HepG2 (cell line): ENCODE measurements around the gene SFT2D1. TPM values are rescaled to one million over a fixed set of nuclear protein-coding genes. Genes with fewer than 3 reads are reported as not detected.

Experiments used
- ATAC-seq: fragments of 200-7000 bp; cut with Tn5 transposase; 3 replicates; pipeline ENCODE4 v1.9.1; 2020; ENCODE audit warnings: mild to moderate bottlenecking, moderate library complexity
- BruUV-seq: library from RNA; stranded (reverse); fragments of 400-500 nt; replicated peaks from 2 replicates; lab custom pipeline; 2021; lab: Mats Ljungman, UMichigan
- CTCF ChIA-PET: fragments of 300-600 bp; formaldehyde crosslinking; extraction: SDS; loops from one replicate; lab custom pipeline; 2021; ENCODE audit warnings: low total read pairs, inconsistent platforms, low intra/inter-chr PET ratio; lab: Yijun Ruan, JAX
- POLR2A ChIA-PET: fragments of 350-600 bp; sonication (Branson Sonifier 250); formaldehyde crosslinking; loops from one replicate; lab custom pipeline; 2020; ENCODE audit warnings: antibody characterized with exemption, inconsistent platforms; lab: Yijun Ruan, JAX
- DNase-seq: peaks from one replicate; pipeline ENCODE4 v3.0.0-alpha.2; 2015; ENCODE audit warnings: low spot score
- FAIRE-seq: peaks from 3 replicates; lab custom pipeline; 2011; peaks lifted over from hg19 to GRCh38; lab: Jason Lieb, UNC
- H2AFZ ChIP-seq: one replicate; pipeline ENCODE4 v1.6.1; 2011; ENCODE audit warnings: low read length, inconsistent platforms
- H3K27ac ChIP-seq: fragments of 300-600 bp; 3 replicates; pipeline ENCODE4 v1.8.0; 2011; ENCODE audit warnings: mixed run types, mild to moderate bottlenecking, mixed read lengths, low read length, inconsistent platforms; ENCODE audit not compliant: insufficient read depth; ENCODE audit errors: extremely low read length
- H3K27me3 ChIP-seq, 2 experiments: fragments of 200-600 bp in 1 of 2; 2 replicates in 1 of 2; 3 replicates in 1 of 2; pipeline versions ENCODE4 v1.6.0 to v1.8.0; 2011; ENCODE audit warnings: low read length in 2 of 2, mild to moderate bottlenecking in 2 of 2, moderate library complexity in 2 of 2, inconsistent platforms in 1 of 2; ENCODE audit not compliant: insufficient read depth in 2 of 2, control insufficient read depth in 1 of 2
- H3K36me3 ChIP-seq, 2 experiments: fragments of 200-600 bp in 1 of 2; replicated peaks in 1 of 2; 2 replicates in 1 of 2; 3 replicates in 1 of 2; pipeline versions ENCODE4 v1.5.1 to v1.8.0; 2011; ENCODE audit warnings: low read length in 2 of 2, inconsistent platforms in 1 of 2; ENCODE audit not compliant: insufficient read depth in 2 of 2, control insufficient read depth in 1 of 2
- H3K4me1 ChIP-seq: 2 replicates; pipeline ENCODE4 v1.5.1; 2012; ENCODE audit warnings: low read length, inconsistent platforms; ENCODE audit not compliant: insufficient read depth
- H3K4me2 ChIP-seq: 2 replicates; pipeline ENCODE4 v1.6.0; 2011; ENCODE audit warnings: low read depth, low read length, inconsistent platforms
- H3K4me3 ChIP-seq, 3 experiments: fragments of 200-600 bp in 1 of 3; sonication (generic), shearing (Covaris generic) in 1 of 3; replicated peaks in 1 of 3; 2 replicates each; pipeline ENCODE4 v1.5.1; 2011 to 2016; ENCODE audit warnings: low read length in 3 of 3, inconsistent platforms in 2 of 3, low read depth in 2 of 3, mild to moderate bottlenecking in 2 of 3, control low read depth in 1 of 3, mixed read lengths in 1 of 3; ENCODE audit not compliant: insufficient read depth in 1 of 3
- H3K79me2 ChIP-seq: one replicate; pipeline ENCODE4 v1.6.1; 2011; ENCODE audit warnings: low read length, inconsistent platforms; ENCODE audit not compliant: insufficient read depth
- H3K9ac ChIP-seq: 2 replicates; pipeline ENCODE4 v1.6.0; 2011; ENCODE audit warnings: mild to moderate bottlenecking, low read depth, low read length, inconsistent platforms; ENCODE audit not compliant: insufficient read depth
- H3K9me3 ChIP-seq: 2 replicates; pipeline ENCODE4 v1.5.1; 2012; ENCODE audit warnings: mild to moderate bottlenecking, low read length
- H4K20me1 ChIP-seq: 2 replicates; pipeline ENCODE4 v1.6.0; 2011; ENCODE audit warnings: inconsistent platforms, mild to moderate bottlenecking, low read length, moderate library complexity; ENCODE audit not compliant: insufficient read depth
- BRD4 ChIP-seq: sonication (generic); formaldehyde crosslinking; IDR thresholded peaks from 2 replicates; pipeline ENCODE4 v1.4.0; 2020; ENCODE audit warnings: missing genetic modification reagents
- FOSL2 ChIP-seq: sonication (generic); formaldehyde crosslinking; IDR thresholded peaks from 2 replicates; pipeline ENCODE4 v1.4.0; 2020; ENCODE audit warnings: missing genetic modification reagents
- FOXP4 ChIP-seq: sonication (generic); formaldehyde crosslinking; IDR thresholded peaks from 2 replicates; pipeline ENCODE4 v1.4.0; 2020; ENCODE audit warnings: missing genetic modification reagents
- HMGA1 ChIP-seq: sonication (generic); formaldehyde crosslinking; conservative IDR thresholded peaks from 2 replicates; pipeline ENCODE4 v1.4.0; 2020; ENCODE audit warnings: missing genetic modification reagents
- NCOR1 ChIP-seq: fragments of 200-600 bp; sonication (generic); IDR thresholded peaks from 2 replicates; pipeline ENCODE4 v1.7.0; 2017; ENCODE audit warnings: antibody characterized with exemption, low read length, borderline replicate concordance
- RCOR2 ChIP-seq: IDR thresholded peaks from 2 replicates; pipeline ENCODE4 v1.6.1; 2016; ENCODE audit warnings: missing biosample characterization, missing genetic modification reagents
- SRY ChIP-seq: sonication (generic); formaldehyde crosslinking; IDR thresholded peaks from 2 replicates; pipeline ENCODE4 v1.8.0; 2022; ENCODE audit warnings: mild to moderate bottlenecking, missing genetic modification reagents
- TEAD3 ChIP-seq: optimal IDR thresholded peaks from 2 replicates; pipeline ENCODE3; 2016; ENCODE audit warnings: borderline replicate concordance
- ZNF609 ChIP-seq: sonication (generic); formaldehyde crosslinking; IDR thresholded peaks from 2 replicates; pipeline ENCODE4 v1.4.0; 2020; ENCODE audit warnings: mild to moderate bottlenecking, missing genetic modification reagents, borderline replicate concordance
- ZNF644 ChIP-seq: IDR thresholded peaks from 2 replicates; pipeline ENCODE4 v1.6.1; 2016; ENCODE audit warnings: low read depth
- WGBS: methylation state at CpG from one replicate; pipeline ENCODE4 v1.1.6; 2017; ENCODE audit warnings: low lambda C conversion rate; 5-methylcytosine and 5-hydroxymethylcytosine counted together
- in situ Hi-C: cut with HindIII; loops from 2 replicates; pipeline ENCODE4 v1.10.0; 2017; ENCODE audit warnings: low pct_unique_long_range_greater_than_20kb; ENCODE audit not compliant: extremely low pct_ligation_motif_present
- intact Hi-C: fragments of 100-400 bp; cut with micrococcal nuclease; formaldehyde crosslinking; loops from one replicate; pipeline ENCODE4 v1.10.0; 2022; ENCODE audit not compliant: unreplicated experiment
- polyA plus RNA-seq, 8 experiments: library from polyadenylated mRNA; depleted of rRNA in 3 of 8; stranded (reverse) in 7 of 8; unstranded in 1 of 8; fragments of >200 nt; fragmentation: Illumina TruSeq in 4 of 8; extraction: Trizol in 4 of 8; gene quantifications; 2 replicates each; pipeline versions ENCODE4 v1.2.1 to v1.2.3, GENCODE V29; 2011 to 2016; ENCODE audit warnings: low read depth in 4 of 8, missing spikeins in 1 of 8, mixed read lengths in 1 of 8; ENCODE audit not compliant: insufficient read depth in 1 of 8
- total RNA-seq, 5 experiments: library from RNA; depleted of rRNA; stranded (reverse); fragments of >200 nt; fragmentation: Illumina TruSeq; extraction: Trizol; gene quantifications; 2 replicates each; pipeline ENCODE4 v1.2.3, GENCODE V29; 2016; ENCODE audit warnings: low read depth in 1 of 5
- TF ChIP-seq, protein P1 (sequence below): IDR thresholded peaks from 2 replicates; pipeline ENCODE4 v1.6.1; 2016; ENCODE audit warnings: low read depth

SFT2D1 gene
- total and polyA plus RNA-seq, 2 of the 13 experiments (the other 11 are each of a cell fraction or from before 2014, with no cell fraction given): 115 to 147 TPM

DNA sequence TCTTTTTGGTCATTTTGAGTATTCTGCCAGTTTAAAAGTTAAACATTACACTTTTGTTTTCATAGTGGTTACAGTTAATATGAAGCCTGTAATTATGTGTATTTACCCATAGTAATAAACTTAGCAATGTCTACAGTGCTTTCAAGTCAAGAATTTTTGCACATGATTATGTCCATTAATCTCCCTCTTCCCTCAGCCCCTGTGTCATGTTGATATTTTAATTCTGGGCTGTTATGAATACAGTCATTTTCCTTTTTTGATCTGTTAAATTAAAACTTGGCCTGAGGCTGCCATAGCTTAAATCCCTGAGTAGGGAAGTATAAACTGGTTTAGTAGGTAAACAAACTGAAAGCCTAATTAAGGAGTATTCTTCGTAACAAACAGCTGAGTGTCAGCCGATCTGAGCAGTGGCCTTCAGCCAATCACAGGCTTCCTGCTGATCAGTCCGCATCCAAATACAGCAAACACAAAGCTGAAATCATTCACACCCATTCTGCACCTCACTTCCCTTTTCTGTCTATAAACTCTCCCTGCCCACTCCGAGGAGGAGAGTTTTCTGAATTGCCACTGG lies 9.5 kb upstream of the SFT2D1 start (continued):
- TF ChIP-seq, protein P1, sequence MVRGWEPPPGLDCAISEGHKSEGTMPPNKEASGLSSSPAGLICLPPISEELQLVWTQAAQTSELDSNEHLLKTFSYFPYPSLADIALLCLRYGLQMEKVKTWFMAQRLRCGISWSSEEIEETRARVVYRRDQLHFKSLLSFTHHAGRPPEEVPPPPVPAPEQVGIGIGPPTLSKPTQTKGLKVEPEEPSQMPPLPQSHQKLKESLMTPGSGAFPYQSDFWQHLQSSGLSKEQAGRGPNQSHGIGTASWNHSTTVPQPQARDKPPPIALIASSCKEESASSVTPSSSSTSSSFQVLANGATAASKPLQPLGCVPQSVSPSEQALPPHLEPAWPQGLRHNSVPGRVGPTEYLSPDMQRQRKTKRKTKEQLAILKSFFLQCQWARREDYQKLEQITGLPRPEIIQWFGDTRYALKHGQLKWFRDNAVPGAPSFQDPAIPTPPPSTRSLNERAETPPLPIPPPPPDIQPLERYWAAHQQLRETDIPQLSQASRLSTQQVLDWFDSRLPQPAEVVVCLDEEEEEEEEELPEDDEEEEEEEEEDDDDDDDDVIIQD (CRISPR knock-in tag): peak; percentile 52
- TF ChIP-seq, all 625 proteins: peak for 80

DNA sequence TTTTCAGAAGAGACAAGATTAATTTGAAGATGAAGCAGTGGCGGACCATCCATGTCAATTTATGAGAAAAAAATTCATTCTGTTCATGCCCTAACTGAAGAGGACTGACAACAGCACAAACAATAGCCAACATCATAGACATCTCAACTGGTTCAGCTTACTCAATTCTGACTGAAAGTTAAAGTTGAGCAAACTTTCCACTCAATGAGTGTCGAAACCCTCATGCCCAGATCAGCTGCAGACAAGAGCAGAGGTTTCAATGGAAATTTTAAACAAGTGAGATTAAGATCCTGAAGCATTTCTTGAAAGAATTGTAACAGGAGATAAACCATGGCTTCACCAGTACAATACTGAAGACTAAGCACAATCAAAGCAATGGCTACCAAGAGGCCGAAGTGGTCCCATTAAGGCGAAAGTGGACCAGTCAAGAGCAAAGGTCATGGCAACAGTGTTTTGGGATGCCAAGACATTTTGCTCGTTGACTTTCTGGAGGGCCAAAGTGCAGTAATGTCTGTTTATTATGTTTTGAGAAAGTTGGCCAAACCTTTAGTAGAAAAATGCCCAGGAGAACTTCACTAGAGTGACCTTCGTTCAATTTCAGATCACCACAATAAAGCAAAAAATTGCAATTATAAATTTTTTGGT lies 6.1 kb upstream of the SFT2D1 start:
- H3K27ac ChIP-seq: peak overlapping the region; percentile 38
- WGBS: 55% methylated on average over 6 of the region's 6 CpGs
- POLR2A ChIA-PET: interaction anchor here (1.0 kb wide), 1 partner anchor 12 kb away, joined by 5 read pairs; no protein-coding TSS in a partner anchor
- TF ChIP-seq TEAD3: no peak
- TF ChIP-seq SRY (CRISPR knock-in tag): no peak
- 0 out of 2 replicates have a peak, but pooled peaks have one; percentile 48 for TF ChIP-seq FOSL2 (CRISPR knock-in tag)
- no peak for TF ChIP-seq HMGA1
- TF ChIP-seq ZNF609 (CRISPR knock-in tag): no peak
- peak; percentile 68 for TF ChIP-seq RCOR2
- peak; percentile 36; the same call in 1 of the 2 replicates for TF ChIP-seq FOXP4
- TF ChIP-seq BRD4 (CRISPR knock-in tag): no peak
- TF ChIP-seq, protein P1 (CRISPR knock-in tag): 0 out of 2 replicates have a peak, but pooled peaks have one; percentile 7
- peak; percentile 41; the same call in 1 of the 2 replicates for TF ChIP-seq NCOR1
- TF ChIP-seq ZNF644 (CRISPR knock-in tag): peak; percentile 95

More for the DNA sequence above, 6.1 kb upstream of the SFT2D1 start:
- FAIRE-seq (peak; percentile 57), ATAC-seq (peak; percentile 67), DNase-seq (peak; percentile 70)
- H3K9ac ChIP-seq: no peak overlapping the region
- intact Hi-C loops: no loop called here
- H3K4me2 ChIP-seq: peak overlapping the region; percentile 22; the same call in 1 of the 2 replicates
- peaks cover 12% of the 10 kb centered on the region; the same call in 1 of the 2 replicates for H3K9me3 ChIP-seq
- CTCF ChIA-PET: no interaction called here
- H3K4me1 ChIP-seq: peaks cover 93% of the 10 kb centered on the region
- H3K79me2 ChIP-seq: peaks cover under 1% of the 10 kb centered on the region
- no TSS peak for BruUV-seq
- H4K20me1 ChIP-seq: no peaks in the 10 kb centered on the region
- in situ Hi-C loops: no loop called here
- H3K4me3 ChIP-seq: no peak overlapping the region
- H2AFZ ChIP-seq: peak overlapping the region; percentile 29
- no peaks in the 10 kb centered on the region for H3K27me3 ChIP-seq
- H3K36me3 ChIP-seq: no peaks in the 10 kb centered on the region
